Stimulated activated CD4-positive, alpha-beta T cell treated with anti-CD3 and anti-CD28 coated beads, Interleukin-15, amount 100 ng/mL, for 1 hour (primary cell): ENCODE data around the gene PCDHB14.
"Not testable (repeated sequence)": the region's sequence is repeated elsewhere in the genome, so short reads cannot be mapped to it uniquely, and the experiment has no call there.

ENCODE experiments used
- DNase-seq, 2 donors: peaks; one replicate each; pipeline ENCODE4 v3.0.0-alpha.2; 2020; ENCODE audit warnings: low read depth in 1 of 2, low spot score in 1 of 2

The PCDHB14 gene

DNA sequence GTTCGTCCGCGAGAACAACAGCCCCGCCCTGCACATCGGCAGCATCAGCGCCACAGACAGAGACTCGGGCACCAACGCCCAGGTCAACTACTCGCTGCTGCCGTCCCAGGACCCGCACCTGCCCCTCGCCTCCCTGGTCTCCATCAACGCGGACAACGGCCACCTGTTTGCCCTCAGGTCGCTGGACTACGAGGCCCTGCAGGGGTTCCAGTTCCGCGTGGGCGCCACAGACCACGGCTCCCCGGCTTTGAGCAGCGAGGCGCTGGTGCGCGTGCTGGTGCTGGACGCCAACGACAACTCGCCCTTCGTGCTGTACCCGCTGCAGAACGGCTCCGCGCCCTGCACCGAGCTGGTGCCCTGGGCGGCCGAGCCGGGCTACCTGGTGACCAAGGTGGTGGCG, 12.9 kb upstream of the PCDHB14 start:
- DNase-seq = not testable (repeated sequence)

DNA sequence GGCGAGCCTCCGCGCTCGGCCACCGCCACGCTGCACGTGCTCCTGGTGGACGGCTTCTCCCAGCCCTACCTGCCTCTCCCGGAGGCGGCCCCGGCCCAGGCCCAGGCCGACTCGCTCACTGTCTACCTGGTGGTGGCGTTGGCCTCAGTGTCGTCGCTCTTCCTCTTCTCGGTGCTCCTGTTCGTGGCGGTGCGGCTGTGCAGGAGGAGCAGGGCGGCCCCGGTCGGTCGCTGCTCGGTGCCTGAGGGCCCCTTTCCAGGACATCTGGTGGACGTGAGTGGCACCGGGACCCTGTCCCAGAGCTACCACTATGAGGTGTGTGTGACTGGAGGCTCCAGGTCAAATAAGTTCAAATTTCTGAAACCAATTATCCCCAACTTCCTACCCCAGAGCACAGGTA, 12.3 kb upstream of the PCDHB14 start:
- not testable (repeated sequence) for DNase-seq

DNA sequence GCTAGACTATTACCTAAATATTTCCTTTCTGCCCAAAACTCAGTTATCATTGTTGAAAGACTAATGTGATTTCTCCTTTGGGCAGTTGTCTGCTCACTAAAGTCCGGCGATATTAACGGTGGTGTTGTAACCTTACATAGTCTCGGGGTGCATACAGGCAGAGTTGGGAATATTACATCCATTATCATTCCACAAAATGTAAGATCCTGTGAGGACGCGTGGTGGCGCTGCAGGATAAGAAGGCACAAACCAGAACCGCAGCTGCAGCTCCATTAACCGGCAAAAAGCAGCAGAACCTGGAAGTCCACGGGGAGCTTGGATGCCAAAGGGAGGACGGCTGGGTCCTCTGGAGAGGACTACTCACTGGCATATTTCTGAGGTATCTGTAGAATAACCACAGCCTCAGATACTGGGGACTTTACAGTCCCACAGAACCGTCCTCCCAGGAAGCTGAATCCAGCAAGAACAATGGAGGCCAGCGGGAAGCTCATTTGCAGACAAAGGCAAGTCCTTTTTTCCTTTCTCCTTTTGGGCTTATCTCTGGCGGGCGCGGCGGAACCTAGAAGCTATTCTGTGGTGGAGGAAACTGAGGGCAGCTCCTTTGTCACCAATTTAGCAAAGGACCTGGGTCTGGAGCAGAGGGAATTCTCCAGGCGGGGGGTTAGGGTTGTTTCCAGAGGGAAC, 9.3 kb upstream of the PCDHB14 start, which contains the start of gene PCDHB13:
TSS of gene PCDHB13 (plus strand) at position 264 of the 684 bp plus-strand sequence. CDS start at position 469, 205 bp downstream.
- DNase-seq = not testable (repeated sequence)

DNA sequence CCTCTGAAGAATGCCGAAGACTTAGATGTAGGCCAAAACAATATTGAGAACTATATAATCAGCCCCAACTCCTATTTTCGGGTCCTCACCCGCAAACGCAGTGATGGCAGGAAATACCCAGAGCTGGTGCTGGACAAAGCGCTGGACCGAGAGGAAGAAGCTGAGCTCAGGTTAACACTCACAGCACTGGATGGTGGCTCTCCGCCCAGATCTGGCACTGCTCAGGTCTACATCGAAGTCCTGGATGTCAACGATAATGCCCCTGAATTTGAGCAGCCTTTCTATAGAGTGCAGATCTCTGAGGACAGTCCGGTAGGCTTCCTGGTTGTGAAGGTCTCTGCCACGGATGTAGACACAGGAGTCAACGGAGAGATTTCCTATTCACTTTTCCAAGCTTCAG, 8.6 kb upstream of the PCDHB14 start:
- DNase-seq = not testable (repeated sequence)

DNA sequence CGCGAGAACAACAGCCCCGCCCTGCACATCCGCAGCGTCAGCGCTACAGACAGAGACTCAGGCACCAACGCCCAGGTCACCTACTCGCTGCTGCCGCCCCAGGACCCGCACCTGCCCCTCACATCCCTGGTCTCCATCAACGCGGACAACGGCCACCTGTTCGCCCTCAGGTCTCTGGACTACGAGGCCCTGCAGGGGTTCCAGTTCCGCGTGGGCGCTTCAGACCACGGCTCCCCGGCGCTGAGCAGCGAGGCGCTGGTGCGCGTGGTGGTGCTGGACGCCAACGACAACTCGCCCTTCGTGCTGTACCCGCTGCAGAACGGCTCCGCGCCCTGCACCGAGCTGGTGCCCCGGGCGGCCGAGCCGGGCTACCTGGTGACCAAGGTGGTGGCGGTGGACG, 7.6 kb upstream of the PCDHB14 start:
- DNase-seq = not testable (repeated sequence)

DNA sequence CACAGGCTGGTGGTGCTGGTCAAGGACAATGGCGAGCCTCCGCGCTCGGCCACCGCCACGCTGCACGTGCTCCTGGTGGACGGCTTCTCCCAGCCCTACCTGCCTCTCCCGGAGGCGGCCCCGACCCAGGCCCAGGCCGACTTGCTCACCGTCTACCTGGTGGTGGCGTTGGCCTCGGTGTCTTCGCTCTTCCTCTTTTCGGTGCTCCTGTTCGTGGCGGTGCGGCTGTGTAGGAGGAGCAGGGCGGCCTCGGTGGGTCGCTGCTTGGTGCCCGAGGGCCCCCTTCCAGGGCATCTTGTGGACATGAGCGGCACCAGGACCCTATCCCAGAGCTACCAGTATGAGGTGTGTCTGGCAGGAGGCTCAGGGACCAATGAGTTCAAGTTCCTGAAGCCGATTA, 7.1 kb upstream of the PCDHB14 start:
- DNase-seq = not testable (repeated sequence)

DNA sequence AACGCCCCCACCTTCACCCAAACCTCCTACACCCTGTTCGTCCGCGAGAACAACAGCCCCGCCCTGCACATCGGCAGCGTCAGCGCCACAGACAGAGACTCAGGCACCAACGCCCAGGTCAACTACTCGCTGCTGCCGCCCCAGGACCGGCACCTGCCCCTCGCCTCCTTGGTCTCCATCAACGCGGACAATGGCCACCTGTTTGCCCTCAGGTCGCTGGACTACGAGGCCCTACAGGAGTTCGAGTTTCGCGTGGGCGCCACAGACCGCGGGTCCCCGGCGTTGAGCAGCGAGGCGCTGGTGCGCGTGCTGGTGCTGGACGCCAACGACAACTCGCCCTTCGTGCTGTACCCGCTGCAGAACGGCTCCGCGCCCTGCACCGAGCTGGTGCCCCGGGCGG, 1.7 kb downstream of the PCDHB14 start:
- not testable (repeated sequence) for DNase-seq

DNA sequence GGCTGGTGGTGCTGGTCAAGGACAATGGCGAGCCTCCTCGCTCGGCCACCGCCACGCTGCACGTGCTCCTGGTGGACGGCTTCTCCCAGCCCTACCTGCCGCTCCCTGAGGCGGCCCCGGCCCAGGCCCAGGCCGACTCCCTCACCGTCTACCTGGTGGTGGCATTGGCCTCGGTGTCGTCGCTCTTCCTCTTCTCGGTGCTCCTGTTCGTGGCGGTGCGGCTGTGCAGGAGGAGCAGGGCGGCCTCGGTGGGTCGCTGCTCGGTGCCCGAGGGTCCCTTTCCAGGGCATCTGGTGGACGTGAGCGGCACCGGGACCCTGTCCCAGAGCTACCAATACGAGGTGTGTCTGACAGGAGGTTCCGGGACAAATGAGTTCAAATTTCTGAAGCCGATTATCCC, 2.3 kb downstream of the PCDHB14 start:
- DNase-seq = not testable (repeated sequence)

DNA sequence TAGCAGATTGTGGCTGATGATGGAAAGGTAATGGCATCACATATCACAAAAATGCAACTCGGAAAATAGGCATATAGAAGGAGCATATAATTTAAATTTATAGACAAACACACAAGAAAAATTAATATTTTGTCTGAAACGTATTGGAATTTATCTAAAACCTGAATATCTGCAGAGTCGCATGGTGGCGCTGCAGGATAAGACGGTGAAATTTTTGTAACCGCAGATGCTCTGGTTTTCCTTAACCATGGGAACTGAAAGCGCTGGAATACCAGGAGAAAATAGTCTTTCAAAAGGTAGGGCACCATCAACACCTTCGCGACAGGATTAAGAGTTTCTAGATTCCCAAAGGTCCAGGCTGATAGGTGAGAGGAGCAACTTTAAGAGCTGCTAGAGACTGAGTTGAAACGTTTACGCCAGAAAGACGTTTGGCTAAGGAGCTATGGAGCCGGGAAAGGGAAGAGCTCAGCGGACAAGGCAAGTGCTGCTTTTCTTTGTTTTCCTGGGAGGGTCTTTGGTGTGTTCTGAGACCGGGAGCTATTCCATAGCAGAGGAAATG, 11.0 kb downstream of the PCDHB14 start:
- no peak for DNase-seq

DNA sequence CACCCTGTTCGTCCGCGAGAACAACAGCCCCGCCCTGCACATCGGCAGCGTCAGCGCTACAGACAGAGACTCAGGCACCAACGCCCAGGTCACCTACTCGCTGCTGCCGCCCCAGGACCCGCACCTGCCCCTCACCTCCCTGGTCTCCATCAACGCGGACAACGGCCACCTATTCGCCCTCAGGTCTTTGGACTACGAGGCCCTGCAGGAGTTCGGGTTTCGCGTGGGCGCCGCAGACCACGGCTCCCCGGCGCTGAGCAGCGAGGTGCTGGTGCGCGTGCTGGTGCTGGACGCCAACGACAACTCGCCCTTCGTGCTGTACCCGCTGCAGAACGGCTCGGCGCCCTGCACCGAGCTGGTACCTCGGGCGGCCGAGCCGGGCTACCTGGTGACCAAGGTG, 12.8 kb downstream of the PCDHB14 start:
- DNase-seq = not testable (repeated sequence)

DNA sequence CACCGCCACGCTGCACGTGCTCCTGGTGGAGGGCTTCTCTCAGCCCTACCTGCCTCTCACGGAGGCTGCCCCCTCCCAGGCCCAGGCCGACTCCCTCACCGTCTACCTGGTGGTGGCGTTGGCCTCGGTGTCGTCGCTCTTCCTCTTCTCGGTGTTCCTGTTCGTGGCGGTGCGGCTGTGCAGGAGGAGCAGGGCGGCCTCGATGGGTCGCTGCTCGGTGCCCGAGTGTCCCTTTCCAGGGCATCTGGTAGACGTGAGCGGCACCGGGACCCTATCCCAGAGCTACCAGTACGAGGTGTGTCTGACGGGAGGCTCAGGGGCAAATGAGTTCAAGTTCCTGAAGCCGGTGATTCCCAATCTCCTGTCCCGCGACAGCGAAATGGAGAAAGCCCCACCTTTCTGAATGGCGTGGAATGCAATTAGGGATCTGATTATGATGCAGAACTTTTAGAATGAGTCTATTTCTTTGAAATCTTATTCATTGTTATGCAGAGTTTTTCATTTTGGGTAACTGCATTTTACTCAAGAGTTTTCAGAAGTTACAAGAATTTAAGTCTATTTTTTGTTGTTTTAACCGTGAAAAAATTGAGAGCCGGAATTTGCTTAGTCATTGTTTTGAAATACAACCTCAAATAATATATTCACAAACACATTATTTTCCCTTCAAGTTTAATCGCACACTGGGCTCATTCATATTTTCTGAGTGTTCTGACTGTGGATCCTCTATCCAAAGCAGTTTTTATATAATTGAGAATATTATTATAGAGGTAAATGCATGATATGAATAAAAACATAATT, 13.6 kb downstream of the PCDHB14 start:
- no peak for DNase-seq

DNA sequence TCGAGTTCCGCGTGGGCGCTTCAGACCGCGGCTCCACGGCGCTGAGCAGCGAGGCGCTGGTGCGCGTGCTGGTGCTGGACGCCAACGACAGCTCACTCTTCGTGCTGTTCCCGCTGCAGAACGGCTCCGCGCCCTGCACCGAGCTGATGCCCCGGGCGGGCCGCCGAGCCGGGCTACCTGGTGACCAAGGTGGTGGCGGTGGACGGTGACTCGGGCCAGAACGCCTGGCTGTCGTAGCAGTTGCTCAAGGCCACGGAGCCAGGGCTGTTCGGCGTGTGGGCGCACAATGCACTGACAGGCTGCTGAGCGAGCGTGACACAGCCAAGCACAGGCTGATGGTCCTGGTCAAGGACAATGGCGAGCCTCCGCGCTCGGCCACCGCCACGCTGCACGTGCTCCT, 18.4 kb downstream of the PCDHB14 start:
- DNase-seq = no peak

DNA sequence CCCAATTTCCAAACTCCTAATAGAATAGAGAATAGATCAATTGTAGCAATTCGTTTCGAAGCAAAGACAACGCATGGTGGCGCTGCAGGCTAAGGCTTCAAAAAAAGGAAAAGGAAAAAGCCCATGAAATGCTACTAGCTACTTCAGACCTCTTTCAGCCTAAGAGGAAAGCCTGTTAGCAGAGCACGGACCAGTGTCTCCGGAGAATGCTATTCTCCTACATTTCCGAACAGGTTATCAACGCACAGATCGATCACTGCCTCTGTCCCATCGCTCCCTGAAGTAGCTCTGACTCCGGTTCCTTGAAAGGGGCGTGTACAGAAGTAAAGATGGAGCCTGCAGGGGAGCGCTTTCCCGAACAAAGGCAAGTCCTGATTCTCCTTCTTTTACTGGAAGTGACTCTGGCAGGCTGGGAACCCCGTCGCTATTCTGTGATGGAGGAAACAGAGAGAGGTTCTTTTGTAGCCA, 22.1 kb downstream of the PCDHB14 start, which contains the start of gene PCDHB15:
TSS of gene PCDHB15 (plus strand) at position 146 of the 468 bp plus-strand sequence. CDS start at position 330, 184 bp downstream.
- DNase-seq = no peak

DNA sequence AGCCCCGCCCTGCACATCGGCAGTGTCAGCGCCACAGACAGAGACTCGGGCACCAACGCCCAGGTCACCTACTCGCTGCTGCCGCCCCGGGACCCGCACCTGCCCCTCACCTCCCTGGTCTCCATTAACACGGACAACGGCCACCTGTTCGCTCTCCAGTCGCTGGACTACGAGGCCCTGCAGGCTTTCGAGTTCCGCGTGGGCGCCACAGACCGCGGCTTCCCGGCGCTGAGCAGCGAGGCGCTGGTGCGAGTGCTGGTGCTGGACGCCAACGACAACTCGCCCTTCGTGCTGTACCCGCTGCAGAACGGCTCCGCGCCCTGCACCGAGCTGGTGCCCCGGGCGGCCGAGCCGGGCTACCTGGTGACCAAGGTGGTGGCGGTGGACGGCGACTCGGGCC, 23.8 kb downstream of the PCDHB14 start:
- DNase-seq = not testable (repeated sequence)

DNA sequence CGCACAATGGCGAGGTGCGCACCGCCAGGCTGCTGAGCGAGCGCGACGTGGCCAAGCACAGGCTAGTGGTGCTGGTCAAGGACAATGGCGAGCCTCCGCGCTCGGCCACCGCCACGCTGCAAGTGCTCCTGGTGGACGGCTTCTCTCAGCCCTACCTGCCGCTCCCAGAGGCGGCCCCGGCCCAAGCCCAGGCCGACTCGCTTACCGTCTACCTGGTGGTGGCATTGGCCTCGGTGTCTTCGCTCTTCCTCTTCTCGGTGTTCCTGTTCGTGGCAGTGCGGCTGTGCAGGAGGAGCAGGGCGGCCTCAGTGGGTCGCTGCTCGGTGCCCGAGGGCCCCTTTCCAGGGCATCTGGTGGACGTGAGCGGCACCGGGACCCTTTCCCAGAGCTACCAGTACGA, 24.3 kb downstream of the PCDHB14 start:
- DNase-seq = not testable (repeated sequence)

DNA sequence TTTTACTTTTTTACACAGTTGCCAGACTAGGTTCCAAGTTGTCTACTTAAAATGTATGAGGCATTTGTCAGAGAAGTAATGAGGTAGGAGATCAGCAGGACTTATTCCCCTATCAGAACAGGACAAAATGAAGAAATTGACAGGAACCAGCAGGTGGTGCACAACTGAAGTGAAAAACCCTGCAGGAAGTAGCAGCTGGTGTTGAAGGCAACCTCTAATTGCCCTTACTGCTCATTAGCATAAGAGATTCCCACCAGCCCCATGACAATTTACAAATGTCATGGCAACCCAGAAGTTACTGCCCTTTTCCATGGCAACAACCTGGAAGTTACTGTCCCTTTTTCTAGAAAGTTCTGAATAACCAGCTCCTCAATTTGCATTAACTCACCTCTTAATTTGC, 27.4 kb downstream of the PCDHB14 start:
- no peak for DNase-seq

DNA sequence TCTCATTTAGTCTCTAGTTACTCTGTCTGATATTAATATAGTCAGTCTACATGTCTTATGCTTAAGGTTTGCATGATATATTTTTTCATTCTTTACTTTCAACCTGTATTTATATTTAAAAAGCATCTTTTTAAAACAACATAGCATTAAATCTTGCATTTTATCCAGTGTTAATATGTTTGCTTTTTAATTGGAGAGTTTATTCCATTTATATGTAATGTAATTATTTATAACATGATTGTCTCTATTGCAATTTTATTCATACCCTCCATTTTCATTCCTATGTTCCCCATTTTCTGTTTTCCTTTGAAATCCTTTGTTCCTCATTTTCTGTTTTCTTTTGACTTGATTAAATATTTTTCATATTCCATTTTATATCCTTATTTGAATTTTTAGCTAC, 35.3 kb downstream of the PCDHB14 start:
- no peak for DNase-seq

DNA sequence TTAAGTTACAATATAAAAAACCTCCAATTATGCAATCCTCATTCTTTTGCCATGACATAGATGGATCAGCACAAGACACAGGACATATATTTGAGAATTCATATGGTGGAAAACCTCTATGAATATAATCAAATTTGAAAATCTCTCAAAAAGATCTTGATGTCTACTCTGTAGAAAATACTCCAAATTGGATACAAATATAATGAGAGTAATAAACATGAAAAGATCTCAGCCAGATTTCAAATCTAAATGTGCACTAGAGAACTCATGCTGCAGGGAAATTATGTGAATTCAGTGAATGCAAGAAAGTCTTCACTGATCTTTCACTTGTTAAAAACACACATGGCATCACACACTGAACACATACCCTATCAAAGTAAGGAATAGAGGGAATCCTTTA, 35.8 kb downstream of the PCDHB14 start:
- DNase-seq = no peak

DNA sequence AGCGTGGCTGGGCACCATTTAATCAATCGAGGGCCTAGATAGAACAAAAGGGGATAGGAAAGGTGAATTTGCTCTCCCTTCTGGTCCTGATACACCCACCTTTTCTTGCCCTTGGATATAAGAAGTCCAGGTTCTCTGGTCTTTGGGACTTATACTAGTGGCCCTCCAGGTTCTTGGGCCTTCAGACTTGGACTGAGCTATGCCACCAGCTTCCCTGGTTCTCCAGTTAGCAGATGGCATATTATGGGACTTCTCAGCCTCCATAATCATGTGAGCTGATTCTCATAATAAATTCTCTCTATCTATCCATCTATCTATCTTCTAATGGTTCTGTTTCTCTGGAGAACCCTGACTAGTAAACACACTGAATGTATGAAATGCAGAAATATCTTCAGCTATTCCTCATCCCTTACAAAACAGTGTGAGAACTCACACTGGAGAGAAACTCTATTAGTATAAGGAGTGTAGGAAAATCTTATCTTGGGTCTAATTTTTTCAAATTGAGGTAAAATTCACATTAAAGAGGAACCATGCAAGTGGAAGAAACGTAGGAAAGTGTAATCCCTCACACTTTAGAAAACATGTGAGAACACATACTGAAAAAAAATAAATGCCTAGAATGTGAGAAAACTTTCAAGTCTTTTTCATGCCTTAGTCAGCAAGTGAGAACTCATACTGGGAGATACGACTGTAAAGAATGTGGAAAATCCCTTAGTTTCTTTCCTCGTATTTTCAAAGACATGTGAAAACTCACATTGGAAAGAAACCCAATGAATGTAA, 37.5 kb downstream of the PCDHB14 start:
- DNase-seq = no peak

DNA sequence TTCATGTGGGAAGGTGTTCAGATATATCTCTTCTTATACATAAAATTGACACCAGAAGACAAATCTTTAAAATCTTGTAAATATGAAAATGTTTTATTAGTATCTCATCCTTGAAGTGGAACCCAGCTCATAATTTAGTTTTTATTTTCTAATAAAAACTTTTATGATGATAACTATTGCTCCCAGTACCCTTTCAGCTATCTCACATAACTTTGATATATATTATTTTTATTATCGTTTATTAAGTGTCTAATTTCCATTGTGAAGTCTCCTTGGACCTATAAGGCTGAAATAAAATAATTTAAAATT, 38.0 kb downstream of the PCDHB14 start:
- no peak for DNase-seq

DNA sequence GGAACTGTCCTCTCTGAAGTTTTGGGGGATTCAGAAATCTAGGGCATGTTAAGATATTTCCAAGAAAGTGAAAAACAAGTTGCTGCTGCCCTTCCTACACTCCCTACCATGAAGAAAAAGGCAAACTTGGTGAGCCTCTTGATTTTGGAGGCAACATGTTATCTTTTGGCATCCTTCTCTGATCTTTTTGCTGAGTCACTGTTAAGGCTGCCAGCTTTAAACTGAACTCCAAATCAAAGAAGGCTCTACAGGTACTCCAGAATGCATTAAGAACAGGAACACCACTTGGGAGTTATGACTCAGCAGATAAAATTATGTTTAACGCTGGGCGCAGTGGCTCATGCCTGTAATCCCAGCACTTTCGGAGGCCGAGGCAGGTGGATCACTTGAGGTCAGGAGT, 46.1 kb downstream of the PCDHB14 start:
- no peak for DNase-seq
